SIG-M5 treated with dmso at 0.1 percent for 504 hours (cell line): Measurements from ENCODE around the gene CFAP46.
"Not testable (repeated sequence)": the region's sequence is repeated elsewhere in the genome, so short reads cannot be mapped to it uniquely, and the experiment has no call there.

Experiments used
- DNase-seq: peaks from one replicate; lab custom pipeline; 2025; ENCODE audit not compliant: unreplicated experiment; lab: John Stamatoyannopoulos, UW

CFAP46 gene

DNA sequence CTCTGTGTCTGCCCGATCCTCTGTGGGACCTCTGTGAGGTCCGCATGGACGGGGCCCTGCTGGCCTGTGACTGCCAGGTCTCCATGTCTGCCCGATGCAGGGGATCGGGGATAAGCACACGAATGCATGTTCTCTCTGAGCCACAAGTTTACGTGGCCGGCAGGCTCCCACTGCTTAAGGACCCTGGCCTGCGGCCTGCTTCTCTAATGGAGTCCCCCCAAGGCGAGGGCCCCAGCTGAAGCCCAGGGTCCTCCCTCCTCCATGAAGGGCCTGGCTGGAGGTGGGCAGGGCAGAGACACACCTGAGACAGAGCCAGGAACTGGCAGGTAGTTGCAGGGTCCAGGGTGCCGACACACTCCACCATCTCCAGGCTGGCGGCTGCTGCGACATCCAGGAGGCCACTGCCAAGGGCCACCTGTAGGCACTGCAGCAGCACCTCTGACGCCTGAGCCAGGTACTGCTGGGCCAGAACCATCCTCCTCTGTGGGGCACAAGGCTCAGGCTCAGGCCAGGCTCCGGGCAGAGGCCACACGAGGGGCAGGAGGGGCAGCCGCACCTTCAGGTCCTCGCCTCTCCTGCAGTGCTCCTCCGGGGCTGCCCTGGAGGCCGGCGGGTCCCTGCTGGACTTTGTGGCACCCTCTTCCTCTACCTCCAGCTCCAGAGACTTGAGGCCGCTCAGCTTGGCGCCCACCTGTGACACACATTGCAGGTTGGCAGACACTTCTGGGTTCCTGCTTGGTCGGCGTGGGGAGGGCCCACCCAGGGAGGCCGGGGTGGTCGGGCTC is 95.5 kb downstream of the CFAP46 start:
- no peak for DNase-seq

DNA sequence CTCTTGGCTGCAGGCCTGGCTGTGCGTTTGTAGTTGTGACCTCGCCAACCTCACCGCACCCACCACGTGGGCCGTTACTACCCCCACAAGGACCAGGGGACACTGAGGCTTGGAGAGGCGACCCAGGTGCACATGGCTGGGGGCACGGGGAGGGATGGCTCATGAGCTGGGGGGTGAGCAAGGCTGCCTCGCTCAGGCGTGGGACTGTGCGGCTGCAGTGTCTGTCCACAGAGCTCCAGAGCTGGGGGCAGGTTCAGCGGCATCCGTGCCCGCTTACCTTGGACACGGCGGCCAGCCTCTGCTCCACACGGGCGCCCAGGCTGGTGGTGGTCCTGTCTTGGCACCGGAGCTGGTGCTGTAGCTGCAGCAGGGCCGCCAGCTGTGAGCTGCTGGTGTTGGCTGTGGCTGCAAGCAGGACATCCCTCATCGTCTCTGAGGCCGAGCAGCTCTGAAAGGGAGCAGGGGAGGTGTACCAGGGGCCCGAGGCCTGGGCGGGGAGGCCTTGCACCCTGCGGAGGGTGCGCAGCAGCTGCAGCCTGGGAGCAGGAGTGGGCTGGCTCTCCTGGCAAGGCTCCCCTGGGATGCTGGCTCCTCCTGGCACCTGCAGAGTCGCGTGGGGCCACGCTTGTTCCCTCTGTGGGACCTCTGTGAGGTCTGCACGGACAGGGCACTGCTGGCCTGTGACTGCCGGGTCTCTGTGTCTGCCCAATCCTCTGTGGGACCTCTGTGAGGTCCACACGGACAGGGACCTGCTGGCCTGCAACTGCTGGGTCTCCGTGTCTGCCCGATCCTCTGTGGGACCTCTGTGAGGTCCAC is 96.4 kb downstream of the CFAP46 start:
- no peak for DNase-seq

DNA sequence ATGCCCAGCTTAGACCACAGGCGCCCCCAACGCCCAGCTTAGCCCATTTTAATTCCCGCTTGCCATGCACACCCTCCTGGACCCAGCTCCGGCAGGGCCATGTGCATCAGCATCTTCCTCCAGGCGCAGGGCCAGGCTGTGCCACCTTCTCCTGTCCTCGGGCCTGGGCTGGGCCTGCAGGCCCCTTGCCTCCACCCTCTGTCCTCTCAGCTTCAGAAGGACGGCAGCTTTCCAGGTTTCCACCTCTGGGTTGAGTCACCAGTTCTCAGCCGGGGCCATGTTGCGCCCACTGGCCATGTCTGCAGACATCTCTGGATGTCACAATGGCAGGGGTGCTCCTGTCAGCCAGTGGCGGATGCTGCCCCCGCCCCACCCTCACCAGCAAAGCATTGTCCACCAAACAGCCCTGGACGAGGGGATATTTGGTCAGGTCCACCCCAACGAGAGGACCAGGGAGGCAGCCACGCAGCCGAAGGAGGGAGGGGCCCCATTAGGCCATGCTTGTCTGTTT is 97.3 kb downstream of the CFAP46 start:
- no peak for DNase-seq

DNA sequence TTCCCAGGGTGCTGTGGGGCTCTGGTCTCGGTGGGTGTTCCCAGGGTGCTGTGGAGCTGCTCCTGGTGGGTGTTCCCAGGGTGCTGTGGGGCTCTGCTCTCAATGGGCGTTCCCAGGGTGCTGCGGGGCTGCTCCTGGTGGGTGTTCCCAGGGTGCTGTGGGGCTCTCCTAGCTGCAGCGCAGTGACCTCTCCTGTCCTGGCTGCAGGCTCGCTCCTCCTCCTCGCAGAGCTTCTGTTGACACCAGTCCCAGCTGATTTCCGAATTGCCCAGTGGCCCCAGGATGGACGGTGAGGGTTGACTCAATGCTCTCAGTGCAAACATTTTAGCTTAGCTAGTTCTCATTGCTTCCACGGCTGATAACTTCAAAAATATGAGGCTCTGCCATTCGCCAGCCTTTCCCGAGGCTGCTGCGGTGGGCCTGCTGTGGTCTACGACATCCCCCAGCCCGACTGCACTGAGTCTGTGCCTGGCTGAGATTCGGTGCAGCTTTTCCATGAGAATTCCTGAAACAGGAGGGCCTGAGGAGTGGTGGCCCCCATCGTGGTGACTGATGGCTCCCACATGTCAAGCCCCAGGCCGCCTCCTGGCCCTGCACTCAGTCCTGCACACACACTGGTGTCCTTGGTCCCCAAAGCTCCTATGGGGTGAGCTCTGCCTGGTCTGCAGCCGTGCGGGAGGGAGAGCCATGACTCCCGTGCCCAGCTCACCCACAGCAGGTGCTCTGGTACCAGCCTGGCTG is 98.1 kb downstream of the CFAP46 start:
- DNase-seq, result no peak

DNA sequence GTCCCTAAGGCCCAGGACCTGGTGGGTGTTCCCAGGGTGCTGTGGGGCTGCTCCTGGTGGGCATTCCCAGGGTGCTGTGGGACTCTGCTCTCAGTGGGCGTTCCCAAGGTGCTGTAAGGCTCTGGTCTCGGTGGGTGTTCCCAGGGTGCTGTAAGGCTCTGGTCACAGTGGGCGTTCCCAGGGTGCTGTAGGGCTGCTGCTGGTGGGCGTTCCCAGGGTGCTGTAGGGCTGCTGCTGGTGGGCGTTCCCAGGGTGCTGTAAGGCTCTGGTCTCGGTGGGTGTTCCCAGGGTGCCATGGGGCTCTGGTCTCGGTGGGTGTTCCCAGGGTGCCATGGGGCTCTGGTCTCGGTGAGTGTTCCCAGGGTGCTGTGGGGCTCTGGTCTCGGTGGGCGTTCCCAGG is 99.1 kb downstream of the CFAP46 start:
- DNase-seq, result not testable (repeated sequence)

DNA sequence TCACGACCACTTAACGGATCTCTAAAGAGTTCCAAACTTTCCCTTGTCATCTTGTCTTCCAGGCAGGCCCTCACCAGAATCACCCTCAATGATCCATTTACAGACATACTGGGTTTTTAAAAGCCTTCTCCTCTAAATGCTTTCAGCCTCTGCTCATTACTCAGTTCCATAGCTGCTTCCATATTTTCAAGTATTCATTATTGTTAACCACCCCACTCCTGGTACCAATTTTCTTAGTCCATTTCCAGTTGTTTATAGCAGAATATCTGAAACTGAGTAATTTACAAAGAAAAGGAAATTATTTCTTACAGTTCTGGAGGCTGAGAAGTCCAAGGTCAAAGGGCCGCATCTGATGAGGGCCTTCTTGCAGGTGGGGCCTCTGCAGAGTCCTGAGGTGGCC is 100.0 kb downstream of the CFAP46 start:
- no peak for DNase-seq

DNA sequence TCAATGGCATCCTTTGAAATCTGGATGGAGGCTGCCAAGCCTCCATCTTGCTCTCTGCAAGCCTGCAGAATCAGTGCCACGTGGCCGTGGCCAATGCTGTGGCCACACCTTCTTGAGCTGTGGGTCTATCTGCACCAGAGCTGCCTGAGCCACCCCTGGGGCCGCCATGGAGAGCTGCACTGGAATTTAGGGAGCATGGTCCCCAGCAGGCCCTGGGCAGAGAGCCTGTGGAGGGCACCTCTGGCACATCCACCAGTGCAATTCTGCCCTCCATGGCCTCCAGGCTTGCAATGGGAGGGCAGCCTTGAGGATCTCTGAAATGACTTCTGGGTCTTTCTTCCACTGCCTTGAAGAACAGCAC is 100.8 kb downstream of the CFAP46 start:
- DNase-seq, result no peak

DNA sequence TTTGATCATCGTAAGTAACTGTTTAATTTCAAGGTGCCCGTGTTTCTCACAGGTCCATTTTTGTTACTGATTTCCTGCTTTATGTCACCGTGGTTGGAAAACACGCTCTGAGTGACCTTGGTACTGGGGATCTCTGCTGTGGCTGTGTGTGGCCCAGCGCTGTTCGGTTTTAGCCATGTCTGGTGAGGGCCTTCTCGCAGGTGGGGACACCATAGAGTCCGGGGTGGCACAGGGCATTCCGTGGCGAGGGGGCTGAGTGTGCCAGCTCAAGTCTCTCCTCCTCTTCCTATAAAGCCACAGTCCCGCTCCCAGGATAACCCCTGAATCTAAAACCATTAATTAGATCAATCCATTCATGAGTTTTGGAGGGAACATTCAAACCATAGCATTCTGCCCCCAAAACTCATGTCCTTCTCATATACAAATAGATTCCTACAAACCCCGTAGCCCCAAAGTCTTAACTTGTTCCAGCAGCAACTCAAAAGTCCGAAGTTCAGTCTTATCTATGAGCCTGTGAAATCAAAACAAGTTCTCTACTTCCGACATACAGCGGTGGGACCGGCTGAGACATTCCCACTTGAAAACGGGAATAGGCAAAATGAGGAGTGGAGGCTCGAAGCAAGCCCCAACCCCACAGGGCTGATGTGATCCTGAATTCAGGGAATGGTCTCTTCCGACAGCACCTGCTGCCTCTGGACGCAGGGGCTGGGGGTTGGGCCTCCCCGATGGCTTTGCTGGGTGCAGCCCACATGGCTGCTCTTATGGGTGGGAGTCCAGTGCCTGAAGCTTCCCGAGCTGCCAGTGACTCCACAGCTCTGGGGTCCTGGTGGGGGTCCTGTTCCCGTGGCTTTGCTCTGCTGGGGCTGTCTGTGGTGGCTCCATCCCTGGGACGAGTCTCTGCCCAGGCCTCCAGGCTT is 101.4 kb downstream of the CFAP46 start:
- no peak for DNase-seq

DNA sequence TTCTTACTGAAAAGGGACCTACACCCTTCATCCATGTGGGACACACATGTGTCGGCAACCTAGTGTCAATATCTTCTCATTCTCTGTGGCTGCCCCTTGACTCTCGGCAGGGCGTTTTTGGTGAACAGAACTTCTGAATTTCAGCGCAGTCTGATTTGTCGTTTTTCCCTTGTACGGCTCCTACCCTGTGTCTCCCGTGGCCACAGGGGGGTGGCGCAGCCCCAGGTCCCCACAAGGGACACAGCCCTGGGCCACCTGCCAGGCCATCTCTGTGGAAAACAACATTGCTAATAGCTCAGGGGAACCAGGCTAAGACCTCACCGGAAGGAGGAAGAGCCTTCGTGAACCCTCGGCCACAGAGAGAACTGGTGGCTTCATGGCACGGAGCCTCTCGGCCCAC is 103.3 kb downstream of the CFAP46 start:
- no peak for DNase-seq

DNA sequence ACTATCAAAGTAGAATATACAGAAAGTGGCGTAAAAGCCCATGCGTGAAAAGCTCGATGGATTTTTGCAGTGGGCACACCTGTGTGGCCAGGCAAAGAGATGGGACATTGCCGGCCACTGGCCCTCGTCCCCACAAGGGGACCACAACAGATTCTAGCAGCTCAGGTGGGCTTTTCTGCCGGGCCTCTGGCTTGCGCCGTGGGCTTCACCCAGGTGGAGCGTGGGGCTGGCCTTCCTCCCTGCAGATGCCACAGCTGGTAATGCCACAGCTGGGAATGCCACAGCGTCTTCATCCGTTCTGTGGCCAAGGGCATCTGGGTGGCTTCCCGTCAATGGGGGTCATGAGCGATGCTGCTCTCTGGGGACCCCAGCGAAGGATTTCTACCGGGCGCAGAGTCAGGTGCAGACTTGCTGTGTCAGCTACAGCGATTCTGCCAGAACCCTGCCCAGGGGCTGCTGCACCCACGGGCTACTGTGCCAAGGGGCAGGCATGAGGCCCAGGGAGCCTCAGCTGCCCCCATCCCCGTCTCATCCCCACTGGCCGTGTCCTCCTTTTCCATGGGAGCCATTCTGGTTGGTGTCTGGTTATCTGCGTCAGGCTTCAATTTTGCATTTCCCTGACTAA is 103.9 kb downstream of the CFAP46 start:
- no peak for DNase-seq

DNA sequence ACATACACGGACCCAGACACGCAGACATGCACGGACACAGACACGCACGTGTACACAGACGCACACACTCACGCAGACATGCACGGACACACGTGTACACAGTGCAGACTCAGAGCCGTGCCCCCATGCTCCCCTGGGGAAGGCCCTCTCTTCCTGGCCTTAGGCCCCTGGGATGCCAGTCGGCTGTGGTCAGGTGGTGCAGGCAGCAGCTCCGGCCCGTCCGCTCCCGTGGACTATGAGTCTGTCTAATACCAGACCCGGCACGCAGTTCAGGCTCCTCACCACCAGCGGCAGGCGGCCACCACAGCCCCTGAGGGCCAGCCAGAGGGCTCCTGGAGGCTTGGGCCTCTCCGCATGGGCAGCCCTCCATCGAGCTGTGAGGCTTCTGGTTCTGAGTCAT is 104.5 kb downstream of the CFAP46 start:
- DNase-seq, result no peak

DNA sequence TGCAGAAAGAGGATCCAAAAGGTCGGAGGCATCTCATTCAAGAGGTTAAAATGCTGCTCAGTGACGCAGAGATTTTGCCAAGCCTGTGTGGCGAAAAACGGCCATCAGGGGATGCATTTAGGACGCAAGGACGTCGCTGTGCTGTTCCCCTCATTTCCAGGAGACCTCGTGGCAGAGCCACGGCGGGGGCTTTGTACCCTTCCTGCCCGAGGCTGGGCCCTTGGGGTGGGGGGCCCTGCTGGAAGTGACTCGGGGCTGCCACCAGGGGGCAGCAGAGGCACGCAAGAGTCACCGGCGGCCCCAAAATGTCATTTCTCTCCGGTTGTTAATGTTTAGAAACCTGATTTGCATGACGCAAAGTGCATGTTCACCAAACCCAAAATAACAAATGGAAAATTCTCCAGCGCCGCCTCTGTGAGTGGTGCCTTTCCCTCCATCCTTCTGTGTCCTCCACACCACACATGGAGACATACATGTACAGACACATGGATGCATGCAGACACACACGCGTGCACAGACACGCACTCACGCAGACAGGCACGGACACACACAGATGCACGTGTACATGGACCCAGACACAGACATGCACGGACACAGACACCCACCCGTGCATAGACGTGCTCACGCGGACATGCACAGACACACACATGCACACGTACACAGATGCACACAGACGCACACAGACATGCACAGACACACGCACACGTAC is 105.4 kb downstream of the CFAP46 start:
- no peak for DNase-seq

DNA sequence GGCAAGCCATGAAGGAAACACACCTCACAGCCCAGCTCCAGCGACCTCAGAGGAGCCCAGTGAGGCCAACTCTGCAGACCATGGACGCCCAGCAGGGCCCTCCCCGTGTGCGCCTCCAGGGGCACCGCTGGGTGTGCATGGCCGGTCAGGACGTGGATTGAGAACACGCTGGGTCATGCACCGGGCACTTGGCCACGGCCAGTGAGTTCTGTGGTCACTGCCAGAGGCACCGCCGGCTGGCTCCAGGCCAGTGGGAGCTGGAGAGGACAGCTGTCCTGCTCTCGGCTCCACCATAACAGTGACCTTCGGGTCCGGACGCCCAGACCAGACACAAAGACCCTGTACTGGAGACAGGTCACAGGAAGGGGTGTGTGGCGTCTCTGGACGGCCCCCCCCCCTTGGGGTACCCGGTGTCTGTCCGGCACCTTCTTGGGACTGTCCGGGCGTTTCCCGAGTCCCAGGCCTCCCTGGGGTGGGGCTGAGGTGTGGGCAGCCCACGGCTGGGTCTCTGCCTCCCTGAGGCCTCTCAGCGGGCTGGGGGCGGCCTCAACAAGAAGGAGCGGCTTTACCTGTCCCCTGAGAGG is 106.0 kb downstream of the CFAP46 start:
- no peak for DNase-seq

DNA sequence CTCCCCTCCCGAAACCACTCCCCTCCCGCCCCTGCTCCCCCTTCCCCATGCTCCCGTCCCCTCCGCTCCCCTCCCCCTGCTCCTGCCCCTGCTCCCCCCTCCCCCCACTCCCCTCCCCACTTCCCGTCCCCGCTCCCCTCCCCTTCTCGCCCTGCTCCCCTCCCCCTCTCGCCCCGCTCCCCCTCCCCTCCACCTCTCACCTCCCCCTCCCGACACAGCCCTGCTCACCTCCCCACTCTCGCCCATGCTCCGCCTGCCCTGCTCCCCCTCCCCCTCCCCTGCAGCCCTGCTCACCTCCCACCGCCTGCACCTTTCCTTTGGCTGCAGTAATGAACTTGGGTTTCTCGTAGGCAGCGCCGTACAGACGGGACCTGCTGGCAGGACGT is 106.5 kb downstream of the CFAP46 start:
- no peak for DNase-seq

DNA sequence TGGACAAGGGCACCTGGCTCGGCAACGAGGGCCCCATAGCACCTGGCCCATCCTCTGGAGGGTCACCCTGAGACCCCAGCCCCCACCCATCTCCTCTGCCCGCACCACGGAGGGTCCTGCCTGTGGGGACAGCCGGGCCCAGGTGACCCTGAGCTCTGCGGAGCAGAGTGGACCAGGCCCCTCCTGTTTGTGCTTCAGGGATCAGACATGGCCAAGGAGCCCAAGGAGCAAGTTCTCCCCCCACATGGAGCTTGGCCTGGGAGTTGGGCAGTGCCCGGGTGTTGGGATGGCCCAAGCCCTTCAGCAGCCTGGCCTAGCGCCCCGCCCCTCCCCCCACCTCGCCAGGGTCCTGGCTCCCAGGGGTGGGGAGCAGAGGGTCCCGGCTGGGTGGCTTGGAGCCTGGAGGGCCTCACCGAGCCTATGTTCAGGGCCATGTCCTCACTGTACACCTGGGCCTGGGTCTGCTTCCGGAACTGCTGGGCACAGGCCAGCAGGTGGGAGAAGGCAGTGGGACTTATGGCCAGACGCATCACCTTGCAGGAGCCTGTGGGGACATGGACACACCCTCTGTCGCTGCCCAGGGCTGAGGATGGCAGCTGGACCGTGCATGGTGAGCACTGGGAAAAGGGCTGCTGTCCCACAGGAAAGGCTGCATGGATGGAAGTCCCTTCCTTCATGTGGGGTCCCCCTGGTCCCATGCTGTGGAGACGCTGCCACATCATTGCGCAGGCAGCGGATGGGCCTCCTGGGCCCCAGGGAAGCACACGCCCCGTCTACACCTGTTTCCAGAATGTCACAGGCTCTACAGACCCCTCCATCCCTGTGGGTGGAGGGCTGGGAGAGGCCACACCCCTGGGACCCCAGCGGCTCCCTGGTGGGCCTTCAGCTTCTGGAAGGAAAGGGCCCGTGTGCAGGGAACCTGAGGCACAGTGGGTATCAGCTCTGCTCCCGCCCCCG is 107.2 kb downstream of the CFAP46 start:
- DNase-seq, result no peak

DNA sequence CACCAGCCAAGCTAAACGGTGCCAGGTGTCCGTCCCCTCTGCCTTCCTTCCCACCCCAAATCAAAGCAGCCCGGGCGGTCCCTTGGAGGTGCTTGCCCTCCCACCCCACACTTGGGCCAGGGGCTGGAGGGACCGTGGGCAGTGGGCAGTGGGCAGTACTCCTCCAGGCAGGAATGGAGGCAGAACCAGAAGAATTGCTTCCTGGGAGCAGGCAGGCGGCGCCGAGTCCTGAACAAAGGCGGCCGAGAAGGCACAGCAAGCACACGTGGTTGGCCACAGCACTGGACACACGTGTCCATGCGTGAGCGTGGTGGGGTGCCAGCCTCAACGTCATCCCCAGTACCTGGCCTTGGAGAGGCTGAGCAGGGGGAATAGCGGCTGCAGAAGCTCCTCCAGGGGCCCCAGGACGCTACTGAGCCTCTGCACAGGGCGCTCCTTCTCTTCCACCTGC is 108.0 kb downstream of the CFAP46 start:
- DNase-seq, result no peak

DNA sequence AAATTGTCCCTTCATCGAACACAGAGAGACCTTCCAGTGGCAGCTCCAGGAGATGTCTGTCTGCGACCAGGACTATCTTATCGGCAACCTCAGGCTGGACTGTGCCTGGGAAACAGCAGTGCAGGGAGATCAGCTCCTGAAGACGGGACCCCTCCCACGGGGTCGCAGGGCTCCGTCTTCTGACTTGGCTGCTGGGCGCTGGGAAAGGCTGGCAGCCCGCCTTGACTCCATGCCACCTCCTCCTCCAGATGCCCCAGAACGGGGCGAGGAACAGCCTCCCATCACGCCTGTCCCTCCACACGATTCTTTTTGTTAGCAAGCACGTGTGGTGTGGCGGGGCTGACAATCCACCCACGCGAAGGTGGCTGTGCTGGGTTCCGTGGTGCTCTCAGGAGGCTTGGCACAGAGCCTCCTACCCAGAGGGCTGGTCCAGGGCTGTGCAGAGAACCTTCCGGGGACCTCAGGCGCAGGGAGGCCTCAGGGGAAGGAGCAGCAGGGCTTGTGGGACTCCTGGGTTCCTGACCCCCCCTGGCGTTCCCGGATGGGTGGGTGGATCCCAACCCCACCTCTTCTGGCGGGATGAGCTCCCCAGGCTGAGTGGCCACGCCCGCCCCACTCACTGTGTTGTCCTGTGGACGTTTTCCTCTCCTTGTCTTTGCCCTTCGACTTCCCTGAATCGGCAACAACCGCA is 108.8 kb downstream of the CFAP46 start:
- DNase-seq, result no peak
